ENCODE data around the gene NLRP6. TPM values are rescaled to one million over a fixed set of nuclear protein-coding genes. Genes with fewer than 3 reads are reported as not detected.
A peak's percentile ranks its signal among the peaks of the same experiment; 100 is the strongest.

NLRP6 gene
- total and polyA plus RNA-seq, 2 of the 4 experiments (the other 2 are of a cell fraction) = not detected

DNA sequence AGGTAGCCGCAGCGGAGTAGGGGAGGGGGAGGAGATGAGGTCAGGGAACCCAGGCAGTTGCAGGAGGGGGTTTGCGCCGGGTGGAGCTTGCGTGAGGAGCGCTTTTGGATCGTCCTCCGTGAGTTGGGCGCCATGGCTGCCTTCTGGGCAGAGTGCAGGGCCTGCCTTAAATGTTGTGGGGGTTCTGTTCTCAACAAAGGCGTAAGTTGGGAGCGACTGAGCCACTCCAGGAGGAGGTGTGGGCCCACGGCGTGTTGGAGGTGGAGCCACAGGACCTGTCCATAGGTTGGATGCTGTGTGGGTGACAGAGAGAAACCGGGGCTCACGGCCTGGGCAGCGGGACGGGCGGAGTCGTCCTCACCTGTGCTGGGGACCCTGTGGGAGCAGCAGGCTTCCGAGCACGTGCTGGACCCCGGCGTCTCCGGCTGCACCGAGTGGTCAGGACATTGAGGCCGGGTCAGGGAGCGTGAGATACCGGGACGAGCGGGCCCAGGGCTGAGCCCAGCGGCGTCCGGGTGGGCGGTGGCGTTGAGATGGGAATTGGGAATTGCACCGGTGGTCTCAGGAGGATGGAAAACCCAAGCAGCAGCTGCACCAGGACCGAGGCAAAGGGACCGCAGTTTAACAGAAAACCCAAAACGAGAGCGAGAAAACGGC, 9.7 kb downstream of the NLRP6 start:
- CTCF ChIA-PET = no interaction called here
- POLR2A ChIA-PET (ENCODE audit: unreplicated experiment) = no interaction called here

More for the DNA sequence above, 9.7 kb downstream of the NLRP6 start:
- Histone ChIP-seq H2AK5ac (ENCODE audit: low read depth, low read length) (no peak overlapping the region), H3K4me1 (ENCODE audit: control insufficient read depth, insufficient read depth, low read length) (peaks cover 4% of the 10 kb centered on the region; the same call in 1 of the 2 replicates), H3K18ac (ENCODE audit: low read depth, low read length) (no peak overlapping the region), H3K4me2 (ENCODE audit: low read depth, low read length) (peak overlapping the region; percentile 86), H3K14ac (replicated peaks; ENCODE audit: low read depth, low read length) (peak overlapping the region; percentile 63; the same call in 1 of the 2 replicates), H2BK120ac (ENCODE audit: low read depth, low read length) (no peak overlapping the region), H3K36me3 (ENCODE audit: control insufficient read depth, insufficient read depth, low read length) (peaks cover 6% of the 10 kb centered on the region; the same call in 1 of the 2 replicates), H3K9ac (ENCODE audit: low read depth, low read length) (peak overlapping the region; percentile 5; the same call in 1 of the 2 replicates), H4K20me1 (ENCODE audit: insufficient read depth, low read length) (no peaks in the 10 kb centered on the region), H4K91ac (ENCODE audit: insufficient read depth, low read depth, low read length) (no peak overlapping the region), H2BK5ac (ENCODE audit: low read depth, low read length, poor library complexity, severe bottlenecking) (no peak overlapping the region), H2AK9ac (replicated peaks; ENCODE audit: low read depth, low read length, poor library complexity) (no peak overlapping the region), H3K4me3 (ENCODE audit: insufficient read depth, low read depth, low read length) (peak overlapping the region; percentile 67), H4K5ac (ENCODE audit: low read depth, low read length) (no peak overlapping the region), H3K9me3 (ENCODE audit: control insufficient read depth, insufficient read depth, low read length) (no peaks in the 10 kb centered on the region), H3K56ac (ENCODE audit: extremely low read depth, insufficient read depth, low read length) (no peak overlapping the region), H3K9me1 (ENCODE audit: insufficient read depth, low read length) (no peaks in the 10 kb centered on the region), H3K23ac (ENCODE audit: low read depth, low read length) (peak overlapping the region; percentile 75), H3K79me1 (ENCODE audit: low read depth in 1 of 2, low read length in 2 of 2) (peaks cover 0 to 7% of the 10 kb centered on the region in 2 experiments; a peak in 3 of 4 replicates), H2BK15ac (ENCODE audit: low read depth, low read length) (no peak overlapping the region), H3K27ac (ENCODE audit: insufficient read depth, low read length) (no peak overlapping the region), H3K4ac (ENCODE audit: low read depth, low read length) (no peak overlapping the region), H2AFZ (replicated peaks; ENCODE audit: low read length, poor library complexity) (peak overlapping the region; percentile 92), H2BK20ac (ENCODE audit: low read depth, low read length) (no peak overlapping the region), H3K27me3 (ENCODE audit: control insufficient read depth, insufficient read depth, low read length) (peaks cover 23% of the 10 kb centered on the region), H4K8ac (ENCODE audit: low read depth in 2 of 2, low read length in 2 of 2) (no peak overlapping the region)
- TF ChIP-seq MXI1 (IDR thresholded peaks at IDR 0.05; ENCODE audit: borderline replicate concordance, low read depth, low read length) = no peak
- TF ChIP-seq, protein P1, sequence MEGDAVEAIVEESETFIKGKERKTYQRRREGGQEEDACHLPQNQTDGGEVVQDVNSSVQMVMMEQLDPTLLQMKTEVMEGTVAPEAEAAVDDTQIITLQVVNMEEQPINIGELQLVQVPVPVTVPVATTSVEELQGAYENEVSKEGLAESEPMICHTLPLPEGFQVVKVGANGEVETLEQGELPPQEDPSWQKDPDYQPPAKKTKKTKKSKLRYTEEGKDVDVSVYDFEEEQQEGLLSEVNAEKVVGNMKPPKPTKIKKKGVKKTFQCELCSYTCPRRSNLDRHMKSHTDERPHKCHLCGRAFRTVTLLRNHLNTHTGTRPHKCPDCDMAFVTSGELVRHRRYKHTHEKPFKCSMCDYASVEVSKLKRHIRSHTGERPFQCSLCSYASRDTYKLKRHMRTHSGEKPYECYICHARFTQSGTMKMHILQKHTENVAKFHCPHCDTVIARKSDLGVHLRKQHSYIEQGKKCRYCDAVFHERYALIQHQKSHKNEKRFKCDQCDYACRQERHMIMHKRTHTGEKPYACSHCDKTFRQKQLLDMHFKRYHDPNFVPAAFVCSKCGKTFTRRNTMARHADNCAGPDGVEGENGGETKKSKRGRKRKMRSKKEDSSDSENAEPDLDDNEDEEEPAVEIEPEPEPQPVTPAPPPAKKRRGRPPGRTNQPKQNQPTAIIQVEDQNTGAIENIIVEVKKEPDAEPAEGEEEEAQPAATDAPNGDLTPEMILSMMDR (conservative IDR thresholded peaks at IDR 0.05; ENCODE audit: low read depth, low read length) = no peak
- no peak for TF ChIP-seq NFE2L2 (IDR thresholded peaks at IDR 0.05; ENCODE audit: low read depth, low read length)
- TF ChIP-seq RCOR1 (IDR thresholded peaks at IDR 0.05; ENCODE audit: insufficient replicate concordance, low read length) = no peak
- TF ChIP-seq, protein P2, sequence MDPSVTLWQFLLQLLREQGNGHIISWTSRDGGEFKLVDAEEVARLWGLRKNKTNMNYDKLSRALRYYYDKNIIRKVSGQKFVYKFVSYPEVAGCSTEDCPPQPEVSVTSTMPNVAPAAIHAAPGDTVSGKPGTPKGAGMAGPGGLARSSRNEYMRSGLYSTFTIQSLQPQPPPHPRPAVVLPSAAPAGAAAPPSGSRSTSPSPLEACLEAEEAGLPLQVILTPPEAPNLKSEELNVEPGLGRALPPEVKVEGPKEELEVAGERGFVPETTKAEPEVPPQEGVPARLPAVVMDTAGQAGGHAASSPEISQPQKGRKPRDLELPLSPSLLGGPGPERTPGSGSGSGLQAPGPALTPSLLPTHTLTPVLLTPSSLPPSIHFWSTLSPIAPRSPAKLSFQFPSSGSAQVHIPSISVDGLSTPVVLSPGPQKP (IDR thresholded peaks at IDR 0.05; ENCODE audit: borderline replicate concordance, low read depth, low read length) = no peak
- no peak for TF ChIP-seq RAD21 (IDR thresholded peaks at IDR 0.05; ENCODE audit: low read length)
- TF ChIP-seq MAFK (IDR thresholded peaks at IDR 0.05; ENCODE audit: low read depth, low read length) = no peak
- no peak for TF ChIP-seq BHLHE40 (IDR thresholded peaks at IDR 0.05; ENCODE audit: low read depth, low read length)
- TF ChIP-seq, protein P3, sequence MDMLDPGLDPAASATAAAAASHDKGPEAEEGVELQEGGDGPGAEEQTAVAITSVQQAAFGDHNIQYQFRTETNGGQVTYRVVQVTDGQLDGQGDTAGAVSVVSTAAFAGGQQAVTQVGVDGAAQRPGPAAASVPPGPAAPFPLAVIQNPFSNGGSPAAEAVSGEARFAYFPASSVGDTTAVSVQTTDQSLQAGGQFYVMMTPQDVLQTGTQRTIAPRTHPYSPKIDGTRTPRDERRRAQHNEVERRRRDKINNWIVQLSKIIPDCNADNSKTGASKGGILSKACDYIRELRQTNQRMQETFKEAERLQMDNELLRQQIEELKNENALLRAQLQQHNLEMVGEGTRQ (IDR thresholded peaks at IDR 0.05; ENCODE audit: low read depth, low read length) = no peak
- ATAC-seq (ENCODE audit: low read depth) (no peak; the same call in 1 of the 2 replicates), DNase-seq (no peak)
- WGBS, 2 experiments (ENCODE audit: extremely low coverage in 2 of 2, insufficient read length in 1 of 2) = 15% methylated on average over 12 of the region's 41 CpGs; no CpG with 5 or more reads in 1 of the 2 experiments
- dilution Hi-C loops (cut with HindIII; ENCODE audit: low sequenced_read_pairs, unreplicated experiment) = no loop called here
- no TSS peak for BruUV-seq (replicated peaks)
- in situ Hi-C loops (cut with MboI; ENCODE audit: low sequenced_read_pairs) = loop anchor here (10.0 kb wide), 1 partner anchor 63 kb away; no protein-coding TSS in a partner anchor
- intact Hi-C loops (cut with micrococcal nuclease) = no loop called here
